Mesothelial cell of epicardium (in vitro differentiated cells): Measurements from ENCODE around the gene NKAIN2. TPM values are rescaled to one million over a fixed set of nuclear protein-coding genes. Genes with fewer than 3 reads are reported as not detected.

Source experiments
- DNase-seq, 2 experiments: peaks; one replicate each; pipeline ENCODE4 v3.0.0; 2021; ENCODE audit warnings: low spot score in 2 of 2; ENCODE audit not compliant: unreplicated experiment in 2 of 2
- H3K27ac Mint-ChIP-seq: 2 replicates; pipeline ENCODE4 v1.8.0; 2021; ENCODE audit warnings: mixed read lengths
- H3K27me3 Mint-ChIP-seq: 2 replicates; pipeline ENCODE4 v1.8.0; 2021; ENCODE audit warnings: low read depth, mixed read lengths
- H3K36me3 Mint-ChIP-seq: 2 replicates; pipeline ENCODE4 v1.8.0; 2021; ENCODE audit warnings: mixed read lengths
- H3K4me1 Mint-ChIP-seq: 2 replicates; pipeline ENCODE4 v1.8.0; 2021; ENCODE audit warnings: mixed read lengths
- H3K4me3 Mint-ChIP-seq: 2 replicates; pipeline ENCODE4 v1.8.0; 2021; ENCODE audit warnings: mild to moderate bottlenecking, moderate library complexity, mixed read lengths
- H3K9me3 Mint-ChIP-seq: 2 replicates; pipeline ENCODE4 v1.8.0; 2021; ENCODE audit warnings: mixed read lengths
- total RNA-seq: library from RNA; stranded (reverse); gene quantifications from 3 replicates; pipeline ENCODE4 v1.2.1, GENCODE V29; 2021
- TF ChIP-seq, protein P1 (sequence below): fragments of 200-600 bp; sonication (generic); IDR thresholded peaks from one replicate; pipeline ENCODE4 v1.5.0; 2021; ENCODE audit warnings: antibody characterized with exemption; ENCODE audit not compliant: unreplicated experiment

NKAIN2 gene
- total RNA-seq, 1 donor from 2014 or later: 1.6 TPM

DNA sequence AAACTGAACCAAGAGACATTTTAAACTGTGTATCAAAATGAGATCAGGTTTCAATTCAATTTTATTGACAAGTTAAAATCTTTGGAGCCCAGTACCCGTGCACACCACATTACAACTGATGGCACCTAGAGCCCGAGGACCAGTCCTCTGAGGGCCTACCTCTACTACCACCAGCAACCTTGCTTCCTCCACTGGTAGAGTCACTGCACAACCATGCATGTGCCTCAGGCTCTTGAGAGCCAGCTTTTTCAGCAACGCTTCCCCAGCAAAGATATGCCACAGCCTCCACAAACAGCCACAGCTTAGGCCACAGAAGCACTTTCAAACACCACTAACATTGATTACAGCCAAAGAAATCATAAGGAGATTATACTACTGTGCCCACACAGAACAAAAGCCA, 830.0 kb downstream of the NKAIN2 start:
- no peak overlapping the region for H3K27ac Mint-ChIP-seq
- DNase-seq: no peak
- H3K4me3 Mint-ChIP-seq: no peak overlapping the region
- H3K36me3 Mint-ChIP-seq: peaks cover 3% of the 10 kb centered on the region
- H3K9me3 Mint-ChIP-seq: peaks cover 24% of the 10 kb centered on the region
- no peaks in the 10 kb centered on the region for H3K27me3 Mint-ChIP-seq
- H3K4me1 Mint-ChIP-seq: peaks cover 2% of the 10 kb centered on the region
- TF ChIP-seq, protein P1, sequence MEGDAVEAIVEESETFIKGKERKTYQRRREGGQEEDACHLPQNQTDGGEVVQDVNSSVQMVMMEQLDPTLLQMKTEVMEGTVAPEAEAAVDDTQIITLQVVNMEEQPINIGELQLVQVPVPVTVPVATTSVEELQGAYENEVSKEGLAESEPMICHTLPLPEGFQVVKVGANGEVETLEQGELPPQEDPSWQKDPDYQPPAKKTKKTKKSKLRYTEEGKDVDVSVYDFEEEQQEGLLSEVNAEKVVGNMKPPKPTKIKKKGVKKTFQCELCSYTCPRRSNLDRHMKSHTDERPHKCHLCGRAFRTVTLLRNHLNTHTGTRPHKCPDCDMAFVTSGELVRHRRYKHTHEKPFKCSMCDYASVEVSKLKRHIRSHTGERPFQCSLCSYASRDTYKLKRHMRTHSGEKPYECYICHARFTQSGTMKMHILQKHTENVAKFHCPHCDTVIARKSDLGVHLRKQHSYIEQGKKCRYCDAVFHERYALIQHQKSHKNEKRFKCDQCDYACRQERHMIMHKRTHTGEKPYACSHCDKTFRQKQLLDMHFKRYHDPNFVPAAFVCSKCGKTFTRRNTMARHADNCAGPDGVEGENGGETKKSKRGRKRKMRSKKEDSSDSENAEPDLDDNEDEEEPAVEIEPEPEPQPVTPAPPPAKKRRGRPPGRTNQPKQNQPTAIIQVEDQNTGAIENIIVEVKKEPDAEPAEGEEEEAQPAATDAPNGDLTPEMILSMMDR: no peak

DNA sequence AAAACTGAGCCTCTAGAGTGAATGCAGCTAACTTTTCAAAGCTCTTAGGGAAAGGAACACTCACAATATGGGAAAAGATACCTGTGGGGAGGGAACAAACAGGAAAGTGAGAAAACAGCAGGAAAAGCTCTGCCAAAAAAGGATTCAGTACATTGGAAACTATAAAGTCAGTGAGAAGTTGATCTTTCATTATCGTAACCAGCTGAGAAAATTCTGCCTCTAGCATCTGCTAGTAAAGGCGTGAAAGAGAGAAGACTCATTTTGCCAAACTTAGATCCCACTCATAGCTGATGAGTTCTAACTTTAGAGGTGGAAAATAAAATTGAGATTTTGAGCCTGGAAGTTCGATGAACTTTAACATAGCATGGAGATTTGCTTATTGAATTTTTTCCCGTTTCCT, 836.8 kb downstream of the NKAIN2 start:
- DNase-seq: no peak
- Mint-ChIP-seq H3K9me3 (peaks cover 10% of the 10 kb centered on the region), H3K27ac (no peak overlapping the region), H3K4me1 (no peaks in the 10 kb centered on the region), H3K4me3 (no peak overlapping the region), H3K27me3 (peaks cover 4% of the 10 kb centered on the region), H3K36me3 (no peaks in the 10 kb centered on the region)
- TF ChIP-seq, protein P1: no peak

DNA sequence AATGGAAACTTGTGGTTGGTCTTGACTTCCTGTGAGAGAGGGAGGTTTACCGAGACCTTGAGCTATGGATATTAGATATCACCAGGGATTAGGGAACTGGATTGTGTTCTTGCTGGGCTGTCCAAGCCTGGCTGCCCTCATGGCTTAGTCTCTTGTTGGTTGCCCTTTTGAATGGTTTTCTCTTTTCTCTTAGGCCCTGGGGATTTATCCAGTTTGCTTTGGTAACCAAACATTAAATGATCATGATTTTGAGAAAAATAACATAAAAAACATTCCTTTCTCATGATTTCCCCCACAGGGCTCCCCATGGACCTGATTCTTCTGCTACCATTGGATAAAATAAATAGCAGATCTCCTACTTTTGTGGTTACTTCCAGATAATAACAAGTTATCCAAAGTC, 852.2 kb downstream of the NKAIN2 start:
- no peak for DNase-seq
- Mint-ChIP-seq H3K9me3 (no peaks in the 10 kb centered on the region), H3K27ac (no peak overlapping the region), H3K4me1 (no peaks in the 10 kb centered on the region), H3K4me3 (no peak overlapping the region), H3K36me3 (no peaks in the 10 kb centered on the region), H3K27me3 (no peaks in the 10 kb centered on the region)
- TF ChIP-seq, protein P1: no peak

DNA sequence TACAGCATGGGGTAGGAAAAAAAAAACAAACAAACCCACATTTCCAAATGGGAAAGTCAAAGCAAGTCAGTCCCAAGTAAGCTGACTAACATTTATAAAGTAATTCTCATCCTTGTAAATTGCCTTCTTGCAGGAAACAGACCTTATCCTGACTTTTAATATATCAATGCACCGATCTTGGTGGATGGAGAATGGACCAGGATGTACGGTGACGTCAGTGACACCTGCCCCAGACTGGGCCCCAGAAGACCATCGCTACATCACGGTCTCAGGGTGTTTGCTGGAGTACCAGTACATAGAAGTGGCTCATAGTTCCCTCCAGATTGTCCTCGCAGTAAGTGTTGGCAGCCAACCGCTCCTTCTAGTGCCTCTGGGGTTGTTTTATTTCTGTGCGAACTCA, 854.4 kb downstream of the NKAIN2 start:
- Mint-ChIP-seq H3K27ac (no peak overlapping the region), H3K9me3 (no peaks in the 10 kb centered on the region), H3K27me3 (no peaks in the 10 kb centered on the region), H3K36me3 (no peaks in the 10 kb centered on the region), H3K4me3 (no peak overlapping the region), H3K4me1 (no peaks in the 10 kb centered on the region)
- no peak for DNase-seq
- TF ChIP-seq, protein P1: no peak

DNA sequence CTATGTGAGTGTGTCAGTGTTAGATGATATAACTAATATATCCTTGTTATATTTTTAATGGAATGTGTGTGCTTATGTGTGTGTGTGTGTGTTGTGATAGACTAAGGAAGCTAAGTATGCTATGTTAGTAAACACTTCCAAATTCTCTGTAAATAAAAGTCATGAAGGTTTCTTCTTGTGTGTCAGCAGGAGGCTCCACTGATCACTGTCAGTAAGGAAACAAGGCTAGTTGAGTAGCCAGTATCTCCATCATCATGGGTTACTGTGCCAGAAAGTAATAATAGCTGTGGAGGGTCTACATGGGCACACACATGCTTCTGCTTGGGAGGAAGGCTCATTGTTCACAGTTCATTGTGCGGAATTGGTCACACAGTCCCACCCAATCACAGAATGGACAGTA, 855.8 kb downstream of the NKAIN2 start:
- no peak for DNase-seq
- TF ChIP-seq, protein P1: no peak
- Mint-ChIP-seq H3K27ac (no peak overlapping the region), H3K9me3 (no peaks in the 10 kb centered on the region), H3K4me1 (no peaks in the 10 kb centered on the region), H3K4me3 (no peak overlapping the region), H3K27me3 (no peaks in the 10 kb centered on the region), H3K36me3 (no peaks in the 10 kb centered on the region)

DNA sequence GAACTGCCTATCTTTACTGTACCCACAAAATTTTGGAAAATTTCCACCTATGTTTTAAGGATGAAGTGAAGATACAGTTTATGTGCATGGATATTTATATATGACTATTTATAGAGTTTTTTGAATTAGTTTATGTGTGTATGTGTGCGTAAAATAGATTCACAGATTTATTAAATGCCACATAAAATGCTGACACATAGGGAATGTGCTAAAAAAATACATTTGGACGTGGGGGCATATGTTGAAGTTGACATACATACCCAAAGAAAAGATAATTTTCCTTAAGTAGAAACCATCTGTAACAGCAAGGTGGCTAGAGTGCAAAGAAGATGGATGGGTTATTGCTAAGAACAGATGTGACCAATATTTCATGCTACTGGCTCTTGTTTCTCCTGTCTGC, 856.5 kb downstream of the NKAIN2 start:
- no peak for DNase-seq
- Mint-ChIP-seq H3K27ac (no peak overlapping the region), H3K36me3 (no peaks in the 10 kb centered on the region), H3K27me3 (no peaks in the 10 kb centered on the region), H3K4me1 (no peaks in the 10 kb centered on the region), H3K4me3 (no peak overlapping the region), H3K9me3 (no peaks in the 10 kb centered on the region)
- TF ChIP-seq, protein P1: no peak
